Inferior parietal cortex (tissue), 1 donor: ENCODE results near the gene FBLN1.
"Not testable (repeated sequence)": the region's sequence is repeated elsewhere in the genome, so short reads cannot be mapped to it uniquely, and the experiment has no call there.

Experiments
- DNase-seq: peaks from one replicate; pipeline ENCODE4 v3.0.0-alpha.2; 2016; ENCODE audit errors: extremely low spot score

FBLN1 gene

DNA sequence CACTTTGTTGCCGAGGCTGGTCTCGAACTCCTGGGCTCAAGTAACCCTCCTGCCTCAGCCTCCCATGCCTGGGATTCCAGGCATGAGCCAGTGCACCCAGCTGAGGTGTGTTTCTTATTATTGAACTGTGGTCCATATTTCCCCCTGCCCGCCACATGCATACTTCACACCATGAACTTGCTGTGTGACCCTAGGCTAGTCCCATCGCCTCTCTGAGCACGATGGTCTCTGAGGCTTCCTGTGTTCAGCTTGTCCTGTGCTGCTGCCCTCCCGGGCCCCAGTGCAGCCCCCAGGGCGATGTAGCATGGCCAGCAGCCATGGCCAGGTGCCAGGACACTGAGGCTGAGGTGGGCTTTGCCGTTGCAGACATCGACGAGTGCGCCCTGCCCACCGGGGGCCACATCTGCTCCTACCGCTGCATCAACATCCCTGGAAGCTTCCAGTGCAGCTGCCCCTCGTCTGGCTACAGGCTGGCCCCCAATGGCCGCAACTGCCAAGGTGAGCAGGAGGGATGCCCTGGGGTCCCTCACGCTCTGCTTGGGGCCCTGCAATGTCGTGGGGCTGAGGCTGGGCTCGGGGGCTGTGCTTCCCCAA, 45.7 kb downstream of the FBLN1 start:
- DNase-seq = no peak

- no peak for DNase-seq
Measured at GRCh38 chr22:45548991-45549761, 46.5 kb downstream of the FBLN1 start.

- DNase-seq = no peak
Measured at GRCh38 chr22:45549762-45550378, 47.2 kb downstream of the FBLN1 start.

DNA sequence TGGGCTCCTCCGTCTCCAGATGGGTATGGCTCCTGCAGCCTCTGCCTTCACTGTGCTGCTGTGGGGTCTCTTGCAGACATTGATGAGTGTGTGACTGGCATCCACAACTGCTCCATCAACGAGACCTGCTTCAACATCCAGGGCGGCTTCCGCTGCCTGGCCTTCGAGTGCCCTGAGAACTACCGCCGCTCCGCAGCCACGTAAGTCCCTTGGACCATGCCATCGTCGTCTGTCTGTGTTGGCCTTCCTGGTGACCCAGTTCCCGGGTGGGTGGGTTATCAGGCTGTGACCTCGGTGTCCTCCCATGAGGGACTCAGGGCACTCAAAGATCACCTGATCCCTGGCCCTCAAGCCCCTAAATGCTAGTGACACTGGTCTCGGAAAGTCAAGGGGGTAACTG, 47.7 kb downstream of the FBLN1 start:
- DNase-seq = no peak

DNA sequence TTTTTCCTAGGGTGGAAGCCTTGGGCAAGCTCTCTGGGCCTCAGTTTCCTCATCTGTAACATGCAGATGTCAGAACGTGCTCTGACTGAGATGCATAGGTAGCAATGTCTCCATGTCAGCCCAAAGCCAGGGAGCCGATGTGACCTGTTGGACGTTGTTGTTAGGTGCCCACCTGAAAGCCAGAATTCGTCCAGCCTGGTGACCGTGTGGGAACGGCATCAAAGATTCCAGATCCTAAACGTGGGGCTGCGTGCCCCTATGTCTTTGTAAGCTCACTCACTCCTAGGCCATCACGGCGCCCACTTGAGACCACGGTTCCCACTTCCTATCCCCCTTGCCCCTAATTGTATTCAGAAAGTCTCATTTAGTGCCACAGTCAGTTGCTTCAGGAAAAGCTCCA, 48.2 kb downstream of the FBLN1 start:
- no peak for DNase-seq

DNA sequence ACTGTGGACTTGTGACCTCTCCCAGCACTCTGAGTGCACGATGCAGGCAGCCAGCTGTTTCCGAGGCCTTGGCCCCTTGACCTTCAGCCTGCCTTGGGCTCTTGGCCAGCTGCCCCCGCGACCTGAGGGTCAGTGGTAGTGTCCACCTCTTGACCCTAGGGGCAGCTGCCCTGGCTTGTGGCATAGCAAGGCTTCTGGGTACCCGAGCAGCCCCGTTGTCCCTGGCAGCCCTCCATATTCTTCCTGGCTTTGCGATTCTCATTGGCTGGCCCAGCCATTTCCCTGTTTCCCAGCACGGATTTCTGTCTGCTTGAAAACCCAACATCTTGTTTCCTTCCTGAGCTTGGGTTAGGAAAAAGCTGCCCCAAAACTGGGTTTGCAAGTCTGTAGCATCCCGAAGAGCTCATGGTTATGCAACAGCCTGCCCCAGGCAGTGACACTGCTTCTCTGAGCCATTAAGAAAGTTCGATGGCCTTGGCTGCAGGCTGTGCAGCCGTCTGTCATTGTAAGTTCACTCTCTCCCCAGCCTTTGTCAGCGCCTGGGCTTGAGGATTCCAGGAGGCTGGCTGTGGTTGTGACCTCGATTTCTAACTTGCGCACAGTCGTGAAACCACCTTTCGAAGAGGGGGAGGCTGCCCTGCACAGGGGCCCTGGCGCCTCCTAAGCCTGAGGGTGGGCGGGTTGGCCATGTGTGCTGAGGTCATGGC, 48.8 kb downstream of the FBLN1 start:
- DNase-seq = no peak

DNA sequence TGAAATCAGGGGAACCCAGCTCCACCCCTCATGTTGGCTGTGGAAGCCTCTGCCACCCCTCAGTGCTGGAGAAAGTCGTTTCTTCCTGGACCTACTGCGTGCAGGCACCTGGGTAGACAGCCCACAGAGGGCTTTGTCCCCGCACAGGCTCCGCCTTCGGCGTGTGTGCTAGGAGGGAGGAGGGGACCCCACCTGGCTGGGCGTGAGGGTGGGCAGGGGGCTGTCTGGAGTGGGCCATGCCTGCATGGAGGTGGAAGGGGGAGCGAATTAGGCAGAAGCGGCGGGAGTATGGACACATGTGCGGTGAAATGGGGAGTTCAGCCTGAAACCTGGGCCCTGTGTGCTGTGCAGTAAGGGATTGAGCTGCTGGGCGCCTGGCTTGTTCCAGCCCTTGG, 49.3 kb downstream of the FBLN1 start:
- no peak for DNase-seq

- no peak for DNase-seq
Measured at GRCh38 chr22:45552580-45553350, 50.1 kb downstream of the FBLN1 start.

DNA sequence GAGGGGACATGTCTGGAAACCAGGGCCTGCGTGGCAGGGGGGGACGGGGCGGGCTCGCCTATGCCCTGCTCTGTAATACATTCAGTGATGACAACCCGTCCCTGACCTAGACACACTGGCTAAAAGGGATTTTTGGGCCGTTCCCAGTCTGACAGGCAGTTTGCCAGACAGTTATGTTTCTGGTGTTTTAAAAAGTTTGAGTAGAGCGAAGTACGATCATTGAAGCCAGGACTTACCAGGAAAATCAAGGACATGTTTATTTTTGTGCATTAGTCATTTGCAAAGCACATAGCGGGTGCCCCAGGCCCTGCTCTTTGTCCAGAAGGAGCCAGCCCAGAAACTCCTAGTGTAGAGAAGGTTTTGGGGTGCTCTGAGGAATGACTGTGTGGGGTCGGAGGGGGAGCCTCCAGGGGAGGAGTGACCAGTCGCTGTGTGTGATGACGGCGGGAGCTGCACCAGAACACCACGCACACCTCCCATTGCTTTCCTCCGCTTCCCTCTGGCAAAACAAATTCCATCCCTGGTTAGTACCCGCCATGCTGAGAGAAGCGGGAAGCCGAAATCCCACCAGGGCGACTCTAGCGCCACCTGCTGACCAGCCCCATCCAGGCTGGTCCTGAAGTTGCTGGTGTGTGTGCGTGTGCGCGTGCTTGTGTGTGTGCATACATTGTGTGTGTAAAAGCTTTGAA, 50.8 kb downstream of the FBLN1 start:
- DNase-seq = peak; percentile 78

GRCh38 chr22:45554040-45554406, 51.3 kb downstream of the FBLN1 start:
- no peak for DNase-seq

GRCh38 chr22:45554861-45555260, 52.2 kb downstream of the FBLN1 start:
- DNase-seq = no peak

- DNase-seq = not testable (repeated sequence)
Measured at GRCh38 chr22:45557926-45558325, 55.2 kb downstream of the FBLN1 start.

DNA sequence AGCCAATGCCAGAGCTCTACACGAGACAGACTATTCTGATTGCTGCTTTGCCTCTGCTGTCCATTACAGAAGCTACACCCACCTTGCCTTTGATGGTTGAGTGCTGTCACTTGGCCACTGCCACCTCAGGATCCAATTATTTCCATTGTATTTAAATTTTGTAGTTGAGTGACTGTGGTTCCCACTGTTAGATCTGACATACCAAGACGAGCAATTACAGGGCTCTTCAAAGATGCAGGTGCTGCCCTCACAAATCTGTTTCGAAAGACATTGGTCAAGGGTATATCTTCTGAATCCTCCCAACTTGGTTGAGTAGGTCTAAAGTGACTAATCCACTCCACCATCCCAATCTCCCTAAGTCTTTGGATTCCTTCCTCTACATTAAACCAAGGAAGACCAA, 57.4 kb downstream of the FBLN1 start:
- DNase-seq = not testable (repeated sequence)

- not testable (repeated sequence) for DNase-seq
Measured at GRCh38 chr22:45560761-45561160, 58.1 kb downstream of the FBLN1 start.

GRCh38 chr22:45562102-45562501, 59.4 kb downstream of the FBLN1 start:
- no peak for DNase-seq

GRCh38 chr22:45562537-45563361, 60.1 kb downstream of the FBLN1 start:
- no peak for DNase-seq

DNA sequence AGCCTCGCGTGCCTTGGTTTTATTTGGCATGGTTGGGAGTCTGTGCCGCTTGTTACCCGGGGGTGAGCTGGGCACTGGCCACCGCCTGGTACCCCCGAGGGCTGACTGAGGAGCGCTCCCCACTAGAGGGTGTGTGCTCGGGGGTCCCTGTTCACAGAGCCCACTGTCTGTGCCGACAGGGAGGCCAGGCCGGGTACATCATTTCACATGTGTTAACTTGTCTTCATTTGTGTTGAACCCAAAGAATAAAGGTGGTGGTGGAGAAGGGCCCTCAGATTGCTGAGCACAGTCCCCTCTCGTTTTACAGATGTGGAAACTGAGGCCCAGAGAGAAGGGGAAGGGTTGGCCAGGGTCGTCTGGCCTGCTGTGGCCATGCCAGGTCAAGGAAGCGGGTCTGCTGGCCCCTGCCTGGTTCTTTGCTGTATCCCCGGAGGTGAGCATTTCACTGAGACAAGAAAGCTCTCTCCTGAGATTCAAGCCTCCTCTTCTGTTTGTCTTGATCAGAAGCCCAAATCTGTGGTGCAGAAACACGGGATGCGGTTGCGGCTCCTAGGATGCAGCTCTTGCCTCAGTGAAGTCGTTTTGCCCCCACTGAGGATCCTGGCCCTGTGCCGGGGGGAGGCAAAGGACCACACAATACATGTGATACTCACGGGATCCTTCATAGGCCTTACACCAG, 60.8 kb downstream of the FBLN1 start:
- no peak for DNase-seq

DNA sequence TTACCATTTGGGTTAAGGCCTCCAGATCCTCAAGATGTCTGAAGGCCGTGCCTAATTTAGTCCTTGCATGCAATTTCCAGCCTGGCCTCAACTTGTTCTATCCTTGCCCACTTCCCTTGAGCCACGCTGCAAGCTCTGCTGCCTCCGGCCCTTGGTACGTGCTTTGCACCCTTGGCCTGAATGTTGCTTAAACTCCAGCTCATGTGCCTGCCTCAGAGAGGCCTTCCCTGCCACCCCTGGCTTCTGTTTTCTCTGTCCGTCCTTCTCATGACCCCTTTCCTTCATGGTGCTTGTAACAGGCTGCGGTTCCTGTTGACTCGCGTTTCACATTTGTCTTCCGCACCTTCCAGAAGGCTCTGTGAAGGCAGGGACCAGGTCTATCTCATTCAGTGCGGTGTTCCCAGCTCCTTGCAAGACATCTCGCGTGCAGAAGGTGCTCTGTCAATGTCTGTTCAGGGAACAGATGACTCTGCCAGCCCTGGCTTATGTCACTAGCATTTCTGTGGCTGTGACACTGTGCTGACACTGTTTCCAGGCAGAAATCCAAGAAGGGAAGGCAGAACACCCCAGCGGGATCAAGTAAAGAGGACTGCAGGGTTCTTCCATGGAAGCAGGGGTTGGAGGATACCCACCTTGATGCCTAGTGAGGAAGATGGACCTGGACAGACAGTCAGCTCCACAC, 61.8 kb downstream of the FBLN1 start:
- DNase-seq = no peak

- no peak for DNase-seq
Measured at GRCh38 chr22:45565171-45565570, 62.5 kb downstream of the FBLN1 start.
